Kidney epithelial cell (primary cell): ENCODE measurements around the gene SIX2. TPM values are rescaled to one million over a fixed set of nuclear protein-coding genes. Genes with fewer than 3 reads are reported as not detected.

Experiments used
- DNase-seq: peaks from one replicate; pipeline ENCODE4 v3.0.0-alpha.2; 2010; ENCODE audit warnings: low read depth
- H3K27me3 ChIP-seq: 2 replicates; pipeline ENCODE4 v1.6.0; 2011; ENCODE audit warnings: low read length; ENCODE audit not compliant: control insufficient read depth, insufficient read depth
- H3K36me3 ChIP-seq: 2 replicates; pipeline ENCODE4 v1.5.1; 2011; ENCODE audit warnings: low read length; ENCODE audit not compliant: control insufficient read depth, insufficient read depth
- H3K4me3 ChIP-seq: 2 replicates; pipeline ENCODE4 v1.5.1; 2011; ENCODE audit warnings: low read depth, mild to moderate bottlenecking, control low read depth, low read length
- CTCF ChIP-seq: IDR thresholded peaks from 2 replicates; pipeline ENCODE4 v1.5.1; 2011; ENCODE audit warnings: mild to moderate bottlenecking, moderate library complexity, low read length, control low read depth, inconsistent platforms; ENCODE audit not compliant: insufficient read depth, poor library complexity, severe bottlenecking
- total RNA-seq: library from RNA; depleted of rRNA; stranded (reverse); fragments of >200 nt; gene quantifications from 2 replicates; pipeline ENCODE4 v1.2.3, GENCODE V29; 2015

Gene SIX2
- total RNA-seq, 1 donor from 2014 or later, result 0.96 TPM

GRCh38 chr2:45047301-45047700 lies 38.0 kb upstream of the SIX2 start:
- H3K27me3 ChIP-seq, result peaks cover 8% of the 10 kb centered on the region
- no peak for TF ChIP-seq CTCF
- DNase-seq, result no peak
- H3K36me3 ChIP-seq, result no peaks in the 10 kb centered on the region
- H3K4me3 ChIP-seq, result no peak overlapping the region

DNA sequence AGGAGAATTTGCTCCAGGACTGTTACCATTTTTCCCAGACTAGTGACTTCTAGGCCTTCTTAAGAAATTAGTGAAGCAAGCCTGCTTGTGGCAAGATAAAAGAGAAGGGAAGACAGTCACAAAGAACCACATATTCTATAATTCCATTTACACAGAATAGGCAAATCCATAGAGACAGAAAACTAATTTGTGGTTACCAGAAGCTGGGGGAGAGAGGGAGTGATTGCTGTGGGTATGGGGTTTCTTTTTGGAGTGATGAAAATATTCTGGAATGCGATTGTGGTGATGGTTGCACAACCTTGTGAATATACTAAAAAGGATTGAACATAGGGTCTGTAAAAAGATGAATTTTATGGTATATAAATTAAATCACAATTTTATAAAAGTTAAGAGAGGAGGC lies 37.5 kb upstream of the SIX2 start:
- no peaks in the 10 kb centered on the region for H3K36me3 ChIP-seq
- H3K27me3 ChIP-seq, result peaks cover 12% of the 10 kb centered on the region
- DNase-seq, result no peak
- H3K4me3 ChIP-seq, result no peak overlapping the region
- no peak for TF ChIP-seq CTCF

DNA sequence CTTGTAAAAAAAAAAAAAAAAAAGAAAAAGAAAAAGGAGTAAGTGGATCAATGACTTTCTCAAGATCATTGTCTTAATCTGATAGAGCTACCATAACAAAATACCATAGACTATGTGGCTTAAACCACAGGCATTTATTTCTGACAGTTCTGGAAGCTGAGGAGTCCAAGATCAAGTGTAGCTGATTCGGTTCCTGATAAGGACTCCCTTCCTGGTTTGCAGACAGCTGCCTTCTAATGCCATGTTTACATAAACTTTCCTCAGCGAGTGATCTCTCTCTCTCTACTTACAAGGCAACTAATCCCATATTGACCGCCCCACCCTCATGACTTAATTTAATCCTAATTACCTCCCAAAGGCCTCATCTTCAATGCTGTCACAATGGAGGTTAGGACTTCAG lies 36.5 kb upstream of the SIX2 start:
- no peaks in the 10 kb centered on the region for H3K36me3 ChIP-seq
- H3K27me3 ChIP-seq, result peaks cover 16% of the 10 kb centered on the region
- H3K4me3 ChIP-seq, result no peak overlapping the region
- DNase-seq, result no peak
- no peak for TF ChIP-seq CTCF

GRCh38 chr2:45044916-45045315 lies 35.7 kb upstream of the SIX2 start:
- Histone ChIP-seq H3K36me3 (no peaks in the 10 kb centered on the region), H3K27me3 (peaks cover 14% of the 10 kb centered on the region), H3K4me3 (no peak overlapping the region)
- DNase-seq, result no peak
- TF ChIP-seq CTCF, result no peak

DNA sequence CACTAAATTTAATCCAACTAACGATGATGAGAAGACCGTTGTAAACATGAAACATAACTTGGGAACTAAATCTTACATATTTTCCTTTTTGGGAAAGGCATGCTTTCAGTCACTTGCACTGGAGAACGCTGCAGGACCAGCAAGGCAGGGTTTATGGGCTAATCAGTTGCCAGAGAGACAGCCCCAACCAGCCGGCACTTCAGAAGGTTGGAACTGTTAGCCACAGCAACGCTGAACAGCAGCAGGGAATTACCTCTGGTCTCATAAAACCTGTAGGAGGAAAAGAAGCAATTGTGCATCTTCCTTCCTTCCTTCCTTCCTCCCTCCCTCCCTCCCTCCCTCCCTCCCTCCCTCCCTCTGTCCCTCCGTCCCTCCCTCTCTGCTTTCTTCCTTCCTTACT lies 33.9 kb upstream of the SIX2 start:
- Histone ChIP-seq H3K36me3 (no peaks in the 10 kb centered on the region), H3K4me3 (no peak overlapping the region), H3K27me3 (peaks cover 14% of the 10 kb centered on the region)
- no peak for TF ChIP-seq CTCF
- no peak for DNase-seq

GRCh38 chr2:45042401-45042800 lies 33.1 kb upstream of the SIX2 start:
- peaks cover 14% of the 10 kb centered on the region for H3K27me3 ChIP-seq
- no peak for DNase-seq

More at GRCh38 chr2:45042401-45042800, 33.1 kb upstream of the SIX2 start:
- no peaks in the 10 kb centered on the region for H3K36me3 ChIP-seq
- no peak for TF ChIP-seq CTCF
- H3K4me3 ChIP-seq, result no peak overlapping the region
